AG09319 (cell line): ENCODE results near the gene EXOSC10.
"Not testable (repeated sequence)": the region's sequence is repeated elsewhere in the genome, so short reads cannot be mapped to it uniquely, and the experiment has no call there.

Source experiments
- DNase-seq: peaks from one replicate; pipeline ENCODE4 v3.0.0-alpha.2; 2010; ENCODE audit warnings: low read depth; ENCODE audit errors: extremely low read depth
- TF ChIP-seq, protein P1 (sequence below): IDR thresholded peaks from 2 replicates; pipeline ENCODE4 v1.5.1; 2011; ENCODE audit warnings: low read depth, mild to moderate bottlenecking, inconsistent platforms, low read length, moderate library complexity

Gene EXOSC10

DNA sequence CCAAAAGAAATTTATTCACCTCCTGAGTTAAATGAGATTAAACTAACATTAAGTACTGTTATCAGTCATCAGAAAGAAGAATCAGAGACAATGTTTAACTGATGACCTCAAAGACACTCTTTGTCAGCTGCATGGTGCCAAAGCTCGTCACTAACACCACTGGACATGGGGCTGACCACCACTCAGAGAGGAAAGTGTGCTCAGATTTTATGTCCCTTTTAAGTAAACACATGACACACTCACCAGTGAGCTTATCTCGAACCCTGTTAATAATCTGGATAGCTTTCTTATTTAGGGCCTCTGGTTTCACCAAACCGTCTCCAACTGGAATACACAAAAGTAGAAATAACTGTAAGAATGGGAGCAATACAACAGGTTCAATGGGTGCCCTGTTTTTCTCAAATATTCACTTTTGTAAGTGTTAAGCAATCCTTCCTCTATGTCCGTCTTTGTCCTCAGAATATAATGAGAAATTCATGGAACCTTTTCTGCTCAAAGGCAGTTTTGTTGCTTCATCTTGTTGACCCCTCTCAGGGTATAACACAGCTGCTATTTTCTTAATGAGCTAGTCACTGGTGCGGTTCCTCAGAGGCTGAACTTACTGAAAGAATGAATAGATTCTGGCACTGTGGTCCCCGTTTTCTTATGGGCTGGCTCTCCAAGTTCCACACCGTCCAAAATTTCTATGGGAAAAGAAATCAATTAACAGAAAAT is 9.5 kb upstream of the EXOSC10 start:
- TF ChIP-seq, protein P1, sequence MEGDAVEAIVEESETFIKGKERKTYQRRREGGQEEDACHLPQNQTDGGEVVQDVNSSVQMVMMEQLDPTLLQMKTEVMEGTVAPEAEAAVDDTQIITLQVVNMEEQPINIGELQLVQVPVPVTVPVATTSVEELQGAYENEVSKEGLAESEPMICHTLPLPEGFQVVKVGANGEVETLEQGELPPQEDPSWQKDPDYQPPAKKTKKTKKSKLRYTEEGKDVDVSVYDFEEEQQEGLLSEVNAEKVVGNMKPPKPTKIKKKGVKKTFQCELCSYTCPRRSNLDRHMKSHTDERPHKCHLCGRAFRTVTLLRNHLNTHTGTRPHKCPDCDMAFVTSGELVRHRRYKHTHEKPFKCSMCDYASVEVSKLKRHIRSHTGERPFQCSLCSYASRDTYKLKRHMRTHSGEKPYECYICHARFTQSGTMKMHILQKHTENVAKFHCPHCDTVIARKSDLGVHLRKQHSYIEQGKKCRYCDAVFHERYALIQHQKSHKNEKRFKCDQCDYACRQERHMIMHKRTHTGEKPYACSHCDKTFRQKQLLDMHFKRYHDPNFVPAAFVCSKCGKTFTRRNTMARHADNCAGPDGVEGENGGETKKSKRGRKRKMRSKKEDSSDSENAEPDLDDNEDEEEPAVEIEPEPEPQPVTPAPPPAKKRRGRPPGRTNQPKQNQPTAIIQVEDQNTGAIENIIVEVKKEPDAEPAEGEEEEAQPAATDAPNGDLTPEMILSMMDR: no peak
- DNase-seq: no peak

DNA sequence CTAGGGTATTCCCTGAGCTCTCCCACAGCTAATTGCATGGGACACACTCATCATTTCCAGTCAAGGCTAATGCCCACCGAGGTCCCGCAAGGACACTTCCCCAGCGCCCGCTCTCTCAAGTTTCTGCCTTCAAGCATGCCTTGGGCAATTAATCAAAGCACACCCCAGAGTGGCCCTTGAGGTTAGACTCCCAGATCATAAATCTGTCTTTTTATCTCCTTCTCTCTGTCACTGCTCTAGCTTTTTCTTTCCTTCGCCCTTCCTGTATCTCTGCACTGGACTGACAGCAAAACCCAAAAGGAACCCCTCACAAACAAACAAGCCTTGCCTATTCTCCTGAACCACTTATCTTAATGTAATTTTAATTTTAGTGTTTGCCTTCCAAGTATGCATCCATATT is 7.9 kb upstream of the EXOSC10 start:
- DNase-seq: no peak
- TF ChIP-seq, protein P1: no peak

DNA sequence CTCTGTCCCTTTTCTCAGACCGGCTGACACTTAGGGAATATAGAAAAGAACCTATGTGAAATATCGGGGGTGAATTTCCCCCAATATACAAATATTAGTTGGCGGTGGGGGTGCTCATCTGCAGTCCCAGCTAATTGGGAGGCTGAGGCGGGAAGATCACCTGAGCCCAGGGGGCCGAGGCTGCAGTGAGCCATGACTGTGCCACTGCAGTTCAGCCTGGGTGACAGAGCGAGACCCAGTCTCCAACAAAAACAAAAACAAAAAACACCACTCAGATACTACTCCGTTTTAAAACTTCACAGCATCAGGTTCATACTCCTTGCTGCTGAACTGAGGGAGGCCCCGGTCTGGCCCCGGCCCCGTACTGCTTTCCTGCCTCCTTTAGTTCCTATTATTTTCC is 5.9 kb upstream of the EXOSC10 start:
- TF ChIP-seq, protein P1: no peak
- no peak for DNase-seq

DNA sequence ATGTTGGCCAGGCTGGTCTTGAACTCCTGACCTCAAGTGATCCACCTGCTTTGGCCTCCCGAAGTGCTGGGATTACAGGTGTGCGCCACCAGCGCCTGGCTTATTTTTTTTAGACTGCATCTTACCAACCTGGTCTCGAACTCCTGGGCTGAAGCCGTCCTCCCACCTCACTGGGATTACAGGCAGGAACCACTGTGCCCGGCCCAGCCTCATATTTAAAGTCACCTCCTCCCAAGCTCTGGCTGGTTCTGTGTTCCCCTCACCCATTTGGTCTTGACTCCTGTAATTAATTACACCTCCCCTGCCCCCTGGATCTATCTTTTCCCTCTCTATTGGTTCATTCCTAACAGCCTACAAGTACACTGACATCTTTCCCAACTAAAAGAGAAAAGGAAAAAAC is 1.7 kb upstream of the EXOSC10 start:
- TF ChIP-seq, protein P1: no peak
- no peak for DNase-seq

DNA sequence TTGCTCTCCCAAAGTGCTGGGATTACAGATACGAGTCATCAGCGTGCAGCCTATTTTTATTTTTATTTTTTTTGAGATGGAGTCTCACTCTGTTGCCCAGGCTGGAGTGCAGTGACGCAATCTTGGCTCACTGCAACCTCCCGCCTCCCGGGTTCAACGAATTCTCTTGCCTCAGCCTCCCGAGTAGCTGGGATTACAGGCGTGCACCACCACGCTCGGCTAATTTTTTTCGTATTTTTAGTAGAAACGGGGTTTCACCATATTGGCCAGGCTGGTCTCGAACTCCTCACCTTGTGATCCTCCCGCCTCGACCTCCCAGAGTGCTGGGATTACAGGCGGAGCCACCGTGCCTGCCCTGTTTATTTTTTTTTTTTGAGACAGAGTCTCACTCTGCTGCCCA is 1.1 kb upstream of the EXOSC10 start:
- DNase-seq: not testable (repeated sequence)

DNA sequence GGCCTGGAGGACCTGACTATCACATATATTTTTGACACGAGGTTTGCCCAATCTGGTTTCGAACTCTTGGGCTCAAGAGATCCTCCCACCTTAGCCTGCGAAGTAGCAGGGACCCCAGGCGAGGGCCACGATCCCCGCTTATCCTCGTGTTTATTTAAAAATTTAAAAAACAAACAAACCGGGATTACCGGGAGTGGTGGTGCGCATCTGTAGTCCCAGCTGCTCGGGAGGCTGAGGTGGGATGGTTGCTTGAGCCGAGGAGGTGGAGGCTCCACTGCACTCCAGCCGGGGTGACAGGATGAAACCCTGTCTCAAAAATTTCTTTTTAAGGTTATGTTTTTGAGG is 452 bp upstream of the EXOSC10 start:
- no peak for DNase-seq
- TF ChIP-seq, protein P1: no peak

DNA sequence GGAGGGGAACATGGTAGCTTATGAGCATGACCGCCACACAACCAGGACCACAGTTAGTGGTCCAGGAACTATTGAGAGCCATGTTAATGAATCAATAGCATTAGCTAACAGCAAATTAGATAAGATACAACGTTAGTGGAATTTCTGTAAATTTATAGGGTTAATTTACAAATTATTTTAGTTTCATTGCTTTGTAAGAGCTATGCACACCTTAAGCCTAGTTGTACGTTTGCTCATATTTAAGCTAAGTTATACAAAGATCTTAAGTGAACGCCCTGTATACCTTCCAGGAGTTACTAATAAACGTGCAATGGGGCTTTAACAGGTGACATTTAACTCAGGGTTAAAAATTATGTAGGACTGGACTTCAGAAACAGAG is 749 bp downstream of the EXOSC10 start:
- DNase-seq: no peak
- TF ChIP-seq, protein P1: no peak

DNA sequence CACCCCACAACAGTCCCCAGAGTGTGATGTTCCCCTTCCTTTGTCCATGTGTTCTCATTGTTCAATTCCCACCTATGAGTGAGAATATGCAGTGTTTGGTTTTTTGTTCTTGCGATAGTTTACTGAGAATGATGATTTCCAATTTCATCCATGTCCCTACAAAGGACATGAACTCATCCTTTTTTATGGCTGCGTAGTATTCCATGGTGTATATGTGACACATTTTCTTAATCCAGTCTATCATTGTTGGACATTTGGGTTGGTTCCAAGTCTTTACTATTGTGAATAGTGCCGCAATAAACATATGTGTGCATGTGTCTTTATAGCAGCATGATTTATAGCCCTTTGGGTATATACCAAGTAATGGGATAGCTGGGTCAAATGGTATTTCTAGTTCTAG is 15.9 kb downstream of the EXOSC10 start:
- not testable (repeated sequence) for DNase-seq
